ENCODE results near the gene C21orf91.

C21orf91 gene

GRCh38 chr21:17841103-17841502 is 21.9 kb upstream of the C21orf91 start:
- POLR2A ChIA-PET = no interaction called here
- TF ChIP-seq BHLHE40 (IDR thresholded peaks at IDR 0.05; ENCODE audit: borderline replicate concordance) (no peak), PKNOX1 (IDR thresholded peaks at IDR 0.05) (no peak), ARNT (IDR thresholded peaks at IDR 0.05) (no peak), FOXM1 (IDR thresholded peaks at IDR 0.05; ENCODE audit: borderline replicate concordance) (no peak), NFRKB (IDR thresholded peaks at IDR 0.05) (no peak), CTBP1 (IDR thresholded peaks at IDR 0.05; ENCODE audit: borderline replicate concordance) (no peak), TARDBP (IDR thresholded peaks at IDR 0.05) (no peak), L3MBTL2 (conservative IDR thresholded peaks at IDR 0.05) (no peak), ELF4 (IDR thresholded peaks at IDR 0.05) (no peak), ZNF384 (IDR thresholded peaks at IDR 0.05) (no peak), SP1 (IDR thresholded peaks at IDR 0.05) (no peak), LEF1 (IDR thresholded peaks at IDR 0.05; ENCODE audit: borderline replicate concordance) (no peak), FOXA1 (IDR thresholded peaks at IDR 0.05) (no peak), FOXK2 (IDR thresholded peaks at IDR 0.05) (no peak), HDGF (IDR thresholded peaks at IDR 0.05; ENCODE audit: borderline replicate concordance) (no peak), SUZ12 (IDR thresholded peaks at IDR 0.05) (no peak)
- no peak for DNase-seq (ENCODE audit: extremely low spot score)
- CTCF ChIA-PET = no interaction called here

- no peak for DNase-seq (ENCODE audit: extremely low spot score)
- CTCF ChIA-PET = no interaction called here
- TF ChIP-seq LEF1 (IDR thresholded peaks at IDR 0.05; ENCODE audit: borderline replicate concordance) (no peak), HDGF (IDR thresholded peaks at IDR 0.05; ENCODE audit: borderline replicate concordance) (no peak), NFRKB (IDR thresholded peaks at IDR 0.05) (no peak), FOXK2 (IDR thresholded peaks at IDR 0.05) (no peak), FOXA1 (IDR thresholded peaks at IDR 0.05) (no peak), BHLHE40 (IDR thresholded peaks at IDR 0.05; ENCODE audit: borderline replicate concordance) (no peak), SUZ12 (IDR thresholded peaks at IDR 0.05) (no peak), L3MBTL2 (conservative IDR thresholded peaks at IDR 0.05) (no peak), ZNF384 (IDR thresholded peaks at IDR 0.05) (no peak), TARDBP (IDR thresholded peaks at IDR 0.05) (no peak), PKNOX1 (IDR thresholded peaks at IDR 0.05) (no peak), FOXM1 (IDR thresholded peaks at IDR 0.05; ENCODE audit: borderline replicate concordance) (no peak), CTBP1 (IDR thresholded peaks at IDR 0.05; ENCODE audit: borderline replicate concordance) (no peak), ARNT (IDR thresholded peaks at IDR 0.05) (no peak), ELF4 (IDR thresholded peaks at IDR 0.05) (no peak), SP1 (IDR thresholded peaks at IDR 0.05) (no peak)
- POLR2A ChIA-PET = no interaction called here
These were observed 15.6 kb upstream of the C21orf91 start for GRCh38 chr21:17834639-17835354.

- POLR2A ChIA-PET = interaction anchor here (0.6 kb wide), 1 partner anchor 10 kb away, joined by 3 read pairs; the partner anchor contains the start of gene C21orf91
- DNase-seq (ENCODE audit: extremely low spot score) = no peak
- CTCF ChIA-PET = interaction anchor here (0.5 to 1.0 kb wide), 2 partner anchors 10 to 40 kb away, joined by 3 read pairs; no protein-coding TSS in a partner anchor
- TF ChIP-seq ZNF384 (IDR thresholded peaks at IDR 0.05) (no peak), SUZ12 (IDR thresholded peaks at IDR 0.05) (no peak), PKNOX1 (IDR thresholded peaks at IDR 0.05) (no peak), ARNT (IDR thresholded peaks at IDR 0.05) (no peak), FOXK2 (IDR thresholded peaks at IDR 0.05) (no peak)
These were observed 10.3 kb upstream of the C21orf91 start for GRCh38 chr21:17829472-17829871.

- DNase-seq (ENCODE audit: extremely low spot score) = no peak
- POLR2A ChIA-PET = no interaction called here
- CTCF ChIA-PET = no interaction called here
- TF ChIP-seq FOXA1 (IDR thresholded peaks at IDR 0.05) (no peak), LEF1 (IDR thresholded peaks at IDR 0.05; ENCODE audit: borderline replicate concordance) (no peak), HDGF (IDR thresholded peaks at IDR 0.05; ENCODE audit: borderline replicate concordance) (no peak), FOXK2 (IDR thresholded peaks at IDR 0.05) (no peak), L3MBTL2 (conservative IDR thresholded peaks at IDR 0.05) (no peak), FOXM1 (IDR thresholded peaks at IDR 0.05; ENCODE audit: borderline replicate concordance) (no peak), PKNOX1 (IDR thresholded peaks at IDR 0.05) (no peak)
These were observed 9.1 kb upstream of the C21orf91 start for GRCh38 chr21:17828223-17828622.

GRCh38 chr21:17823846-17824245 is 4.7 kb upstream of the C21orf91 start:
- no peak for DNase-seq (ENCODE audit: extremely low spot score)
- no peak for TF ChIP-seq ARNT (IDR thresholded peaks at IDR 0.05)
- TF ChIP-seq CTBP1 (IDR thresholded peaks at IDR 0.05; ENCODE audit: borderline replicate concordance) = no peak
- no peak for TF ChIP-seq ELF4 (IDR thresholded peaks at IDR 0.05)
- TF ChIP-seq HDGF (IDR thresholded peaks at IDR 0.05; ENCODE audit: borderline replicate concordance) = no peak
- no peak for TF ChIP-seq NFRKB (IDR thresholded peaks at IDR 0.05)
- no peak for TF ChIP-seq FOXM1 (IDR thresholded peaks at IDR 0.05; ENCODE audit: borderline replicate concordance)
- no peak for TF ChIP-seq ZNF384 (IDR thresholded peaks at IDR 0.05)
- TF ChIP-seq FOXA1 (IDR thresholded peaks at IDR 0.05) = no peak
- no peak for TF ChIP-seq PKNOX1 (IDR thresholded peaks at IDR 0.05)
- no peak for TF ChIP-seq FOXK2 (IDR thresholded peaks at IDR 0.05)
- TF ChIP-seq LEF1 (IDR thresholded peaks at IDR 0.05; ENCODE audit: borderline replicate concordance) = no peak
- ChIA-PET POLR2A (no interaction called here), CTCF (no interaction called here)

All from HEK293T (cell line).